Medulla oblongata (tissue), 1 donor: ENCODE results near the gene CDH13.

ENCODE experiments used
- DNase-seq: peaks from one replicate; pipeline ENCODE4 v3.0.0-alpha.2; 2015; ENCODE audit errors: extremely low spot score

The CDH13 gene

GRCh38 chr16:83717308-83717707, 1090.5 kb downstream of the CDH13 start:
- DNase-seq: no peak

DNA sequence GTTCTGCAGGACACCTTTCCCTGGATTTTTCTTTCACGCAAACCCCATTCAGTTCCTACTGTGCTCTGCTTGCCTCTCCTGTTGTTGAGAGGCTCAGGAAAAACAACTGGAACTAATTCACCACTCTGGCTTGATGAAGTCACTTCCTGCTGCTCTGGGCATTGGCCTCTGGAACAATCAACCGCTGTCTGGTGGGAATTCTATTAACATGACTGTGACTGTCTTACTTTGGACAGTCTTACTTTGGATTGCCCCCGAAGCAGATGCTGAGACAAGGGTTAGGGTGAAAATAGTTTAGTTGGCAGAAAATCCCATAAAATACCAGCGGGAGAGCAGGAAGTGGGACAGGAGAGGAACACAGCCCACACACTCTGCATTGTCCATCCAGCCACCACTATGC, 1091.0 kb downstream of the CDH13 start:
- peak; percentile 79 for DNase-seq

DNA sequence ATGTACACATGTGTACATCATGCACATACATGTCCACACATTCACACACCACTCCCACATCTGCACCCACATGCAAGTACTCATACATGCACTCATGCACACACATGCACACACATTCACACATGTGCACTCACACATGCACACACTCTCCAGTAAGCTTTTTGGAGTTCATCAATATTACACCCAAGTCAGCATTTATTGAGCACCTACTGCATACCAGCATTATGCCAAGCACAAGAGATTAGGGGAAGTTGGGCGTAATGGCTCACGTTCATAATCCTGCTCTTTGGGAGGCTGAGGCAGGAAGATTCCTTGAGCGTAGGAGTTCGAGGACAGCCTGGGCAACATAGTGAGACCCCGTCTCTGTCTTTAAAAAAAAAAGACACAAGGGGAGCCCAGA, 1093.4 kb downstream of the CDH13 start:
- DNase-seq: no peak

- no peak for DNase-seq
Observed at GRCh38 chr16:83720981-83721380, 1094.2 kb downstream of the CDH13 start.

DNA sequence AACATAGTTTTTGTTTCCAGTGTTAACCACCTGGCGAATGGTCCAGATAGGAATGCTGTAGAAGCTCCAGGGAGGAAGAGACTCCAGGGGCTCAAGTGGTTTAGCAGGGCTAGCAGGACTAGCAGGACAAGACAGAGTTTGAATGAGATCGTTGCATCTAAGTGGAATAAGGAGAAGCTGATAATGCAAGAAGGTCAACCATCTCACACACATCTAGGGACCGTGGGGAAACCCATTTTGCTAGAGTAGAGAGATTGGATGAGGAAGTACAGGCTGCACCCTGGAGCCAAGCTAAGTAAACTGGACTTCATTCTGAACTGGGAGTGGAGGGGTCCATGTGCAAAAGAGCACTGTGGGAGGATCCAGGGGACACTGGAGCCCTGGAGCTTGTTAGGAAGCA, 1094.9 kb downstream of the CDH13 start:
- no peak for DNase-seq

GRCh38 chr16:83722456-83723183, 1095.9 kb downstream of the CDH13 start:
- no peak for DNase-seq

DNA sequence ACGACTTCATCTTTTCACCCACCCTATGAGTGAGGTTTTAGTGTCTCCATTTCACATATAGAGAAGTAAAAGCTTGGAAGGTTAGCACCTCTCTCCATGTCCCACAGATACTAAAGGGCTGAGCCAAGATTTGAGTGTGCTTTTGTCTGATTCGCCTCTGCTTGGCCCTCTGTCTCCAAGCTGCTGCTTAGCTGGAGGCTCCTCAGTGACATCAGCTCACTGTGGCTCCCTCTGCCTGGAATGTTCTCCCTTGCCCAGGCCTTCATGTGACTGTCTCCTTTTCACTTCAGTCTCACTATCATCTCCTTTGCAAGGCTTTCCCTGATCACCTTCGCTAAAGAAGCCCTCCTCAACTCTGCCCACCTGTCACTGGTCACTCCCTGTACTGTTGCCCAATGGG, 1096.5 kb downstream of the CDH13 start:
- DNase-seq: no peak

DNA sequence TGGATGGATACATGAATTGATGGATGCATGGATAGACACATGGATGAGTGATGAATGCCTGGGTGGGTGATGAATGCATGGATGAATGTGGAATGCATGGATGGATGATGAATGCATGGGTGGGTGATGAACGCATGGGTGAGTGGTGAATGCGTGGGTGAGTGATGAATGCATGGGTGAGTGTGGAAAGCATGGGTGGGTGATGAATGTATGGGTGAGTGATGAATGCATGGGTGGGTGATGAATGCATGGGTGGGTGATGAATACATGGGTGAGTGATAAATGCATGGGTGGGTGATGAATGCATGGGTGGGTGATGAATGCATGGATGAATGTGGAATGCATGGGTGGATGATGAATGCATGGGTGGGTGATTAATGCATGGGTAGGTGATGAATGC, 1097.1 kb downstream of the CDH13 start:
- no peak for DNase-seq

GRCh38 chr16:83724585-83724984, 1097.8 kb downstream of the CDH13 start:
- DNase-seq: no peak

- DNase-seq: no peak
Observed at GRCh38 chr16:83725313-83725712, 1098.5 kb downstream of the CDH13 start.

- no peak for DNase-seq
Observed at GRCh38 chr16:83727018-83727417, 1100.2 kb downstream of the CDH13 start.

DNA sequence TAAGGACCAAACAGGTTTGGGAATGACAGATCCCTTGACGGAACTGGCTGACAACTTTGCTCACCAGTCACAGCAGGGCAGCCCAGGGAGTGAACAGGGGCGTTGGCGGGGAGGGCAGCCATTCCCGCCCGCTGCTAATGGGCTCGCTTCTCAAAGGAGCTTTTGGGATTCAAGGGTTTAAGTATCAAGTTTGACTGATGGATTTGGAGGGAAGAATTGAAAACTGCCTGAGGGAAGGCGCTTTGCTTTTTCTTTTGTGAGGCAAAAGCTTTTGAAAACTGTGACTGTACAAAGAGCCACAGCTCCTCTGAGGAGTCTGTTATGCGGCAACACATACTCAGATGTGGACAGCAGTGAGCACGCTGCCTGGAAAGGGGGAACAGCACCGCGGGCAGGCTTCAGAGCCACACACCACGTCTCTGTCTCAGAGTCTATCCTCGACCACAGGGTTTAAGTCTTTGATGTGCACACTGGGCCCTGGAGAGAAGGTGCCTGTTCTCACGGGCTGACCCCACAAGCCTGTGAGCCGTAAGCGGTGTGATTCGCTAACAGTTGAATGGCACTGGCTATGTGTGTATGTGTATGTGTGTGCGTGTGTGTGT, 1101.1 kb downstream of the CDH13 start:
- DNase-seq: no peak

DNA sequence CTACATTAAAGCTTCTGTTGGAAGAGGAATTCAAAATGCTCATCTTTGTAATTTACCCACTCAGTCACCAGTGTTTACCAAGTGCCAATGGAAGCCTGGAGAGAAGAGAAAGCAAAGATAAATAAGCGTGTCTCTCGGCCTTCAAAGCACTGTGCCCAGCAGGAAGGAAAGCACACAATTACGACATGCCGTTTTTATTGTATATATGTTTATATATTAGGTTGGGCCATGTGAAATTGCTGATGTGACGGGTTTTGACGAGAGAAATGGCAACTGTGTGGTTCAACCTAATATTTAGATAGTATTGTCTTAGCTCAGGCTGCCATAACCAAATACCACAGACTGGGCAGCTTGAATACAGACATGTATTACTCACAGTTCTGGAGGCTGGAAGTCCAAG, 1101.7 kb downstream of the CDH13 start:
- DNase-seq: no peak

DNA sequence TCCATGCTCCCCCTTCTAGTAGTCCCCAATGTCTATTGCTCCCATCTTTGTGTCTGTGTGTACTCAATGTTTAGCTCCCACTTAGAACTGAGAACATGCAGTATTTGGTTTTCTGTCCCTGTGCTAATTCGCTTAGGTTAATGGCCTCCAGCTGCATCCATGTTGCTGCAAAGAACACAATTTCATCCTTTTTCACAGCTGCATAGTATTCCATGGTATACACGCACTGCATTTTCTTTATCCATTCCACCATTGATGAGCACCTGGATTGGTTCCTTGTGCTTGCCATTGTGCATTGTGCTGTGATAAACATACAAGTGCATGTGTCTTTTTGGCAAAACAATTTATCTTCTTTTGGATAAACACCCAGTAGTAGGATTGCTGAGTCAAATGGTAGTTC, 1104.0 kb downstream of the CDH13 start:
- no peak for DNase-seq

- no peak for DNase-seq
Observed at GRCh38 chr16:83732536-83732935, 1105.8 kb downstream of the CDH13 start.

- no peak for DNase-seq
Observed at GRCh38 chr16:83733301-83733700, 1106.5 kb downstream of the CDH13 start.

DNA sequence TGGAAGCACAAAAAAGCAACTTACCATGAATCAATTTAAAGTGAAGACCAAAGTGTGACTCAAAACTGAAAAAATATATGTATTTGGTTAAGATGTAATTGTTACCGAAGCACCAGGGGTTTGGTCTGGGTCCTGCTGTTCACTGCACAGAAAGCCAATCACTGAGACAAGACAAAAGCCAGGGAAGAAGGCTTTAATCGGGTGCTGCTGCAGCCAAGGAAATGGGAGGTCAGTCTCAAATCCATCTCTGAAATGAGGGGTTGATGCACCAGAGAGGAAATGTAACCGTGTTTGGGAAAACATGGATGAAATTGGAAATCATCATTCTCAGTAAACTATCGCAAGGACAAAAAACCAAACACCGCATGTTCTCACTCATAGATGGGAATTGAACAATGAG, 1107.4 kb downstream of the CDH13 start:
- no peak for DNase-seq

DNA sequence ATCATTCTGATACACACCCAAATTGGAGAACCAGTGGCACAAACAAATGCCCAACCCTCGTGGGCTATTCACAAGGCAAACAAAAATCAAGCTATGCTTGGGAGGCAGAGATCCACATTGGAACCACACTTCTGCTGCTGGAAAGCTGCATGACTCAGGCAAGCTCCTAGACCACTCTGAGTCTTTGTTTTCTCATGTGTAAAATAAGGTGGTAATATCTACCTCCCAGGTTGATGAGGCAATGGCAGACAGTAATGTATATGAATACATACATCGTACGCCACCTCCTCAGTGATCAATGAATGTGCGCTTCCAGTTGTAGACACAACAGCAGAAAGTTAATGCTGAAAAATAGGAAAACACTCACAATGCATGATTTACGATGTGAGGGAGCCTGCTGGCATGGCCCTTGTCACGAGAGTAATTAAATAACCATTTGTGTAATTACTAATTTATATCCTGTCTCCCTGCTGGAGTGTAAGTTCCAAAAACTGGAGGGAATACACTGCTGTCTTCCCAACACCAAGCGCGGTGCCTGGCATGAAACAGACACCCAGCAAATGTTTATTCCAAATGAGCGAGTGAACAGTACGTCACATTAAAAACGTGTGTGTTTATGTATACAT, 1111.1 kb downstream of the CDH13 start:
- no peak for DNase-seq

GRCh38 chr16:83738923-83739503, 1112.2 kb downstream of the CDH13 start:
- no peak for DNase-seq

DNA sequence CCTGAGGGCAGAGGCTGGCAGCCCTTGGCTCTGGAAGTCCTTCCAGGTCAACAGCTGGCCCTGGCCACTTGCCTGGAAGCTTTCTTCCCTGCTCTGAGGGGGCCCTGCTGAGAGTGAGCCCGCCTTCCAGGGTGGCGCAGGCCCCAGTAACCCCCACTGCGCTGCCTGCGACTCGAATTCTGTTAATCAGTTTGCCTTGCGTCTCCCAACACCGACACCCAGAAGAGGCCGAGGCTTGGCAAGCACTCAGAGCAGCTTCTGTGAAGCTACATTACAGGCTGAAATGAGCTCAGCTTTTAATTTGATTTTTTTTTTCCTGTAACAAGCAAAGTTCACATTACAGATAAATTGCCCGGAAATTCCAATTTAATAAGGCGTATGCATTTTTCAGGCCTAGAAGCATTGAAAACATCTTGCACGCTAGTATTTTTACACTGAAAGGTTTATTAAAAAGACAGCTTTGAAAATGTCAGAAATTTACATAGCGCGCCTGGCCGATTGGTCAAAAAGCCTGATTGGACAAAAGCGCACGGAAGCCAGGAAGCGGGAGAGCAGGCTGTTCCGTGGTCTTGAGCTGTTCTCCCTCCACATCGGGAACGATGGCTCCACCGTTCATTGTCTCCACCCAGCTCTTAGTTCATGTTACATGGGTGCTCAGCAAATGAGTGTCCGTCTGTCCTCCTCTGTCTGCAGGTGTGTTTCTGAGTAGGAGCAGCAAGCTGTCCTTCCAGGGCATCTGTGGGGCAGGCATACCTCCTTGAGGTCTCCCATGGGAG, 1115.5 kb downstream of the CDH13 start:
- DNase-seq: peak; percentile 54

GRCh38 chr16:83743241-83743640, 1116.5 kb downstream of the CDH13 start:
- DNase-seq: peak; percentile 72

- no peak for DNase-seq
Observed at GRCh38 chr16:83743720-83744119, 1117.0 kb downstream of the CDH13 start.
